K562 (cell line): ENCODE data around the gene CTXND1. TPM values are rescaled to one million over a fixed set of nuclear protein-coding genes. Genes with fewer than 3 reads are reported as not detected.

Experiments used
- ATAC-seq: fragments of 200-7000 bp; cut with Tn5 transposase; 3 replicates; pipeline ENCODE4 v1.9.1; 2020; ENCODE audit warnings: moderate library complexity
- BruUV-seq: library from RNA; stranded (reverse); fragments of 400-500 nt; replicated peaks from 2 replicates; lab custom pipeline; 2021; lab: Mats Ljungman, UMichigan
- CTCF ChIA-PET: fragments of 300-600 bp; formaldehyde crosslinking; extraction: SDS; loops from one replicate; lab custom pipeline; 2021; ENCODE audit warnings: low intra/inter-chr PET ratio; lab: Yijun Ruan, JAX
- POLR2A ChIA-PET: fragments of 300-600, 350-650 bp; sonication (Branson Sonifier 250); formaldehyde crosslinking; extraction: SDS; loops from one replicate; lab custom pipeline; 2021; ENCODE audit warnings: antibody characterized with exemption, inconsistent platforms; lab: Yijun Ruan, JAX
- DNase-seq, 4 experiments: peaks; one replicate each; pipeline versions ENCODE4 v3.0.0 to v3.0.0-alpha.2; 2011 to 2018; ENCODE audit warnings: low spot score in 3 of 4, mixed read lengths in 3 of 4; ENCODE audit errors: extremely low read depth in 1 of 4
- FAIRE-seq: peaks from 2 replicates; lab custom pipeline; 2011; peaks lifted over from hg19 to GRCh38; lab: Jason Lieb, UNC
- H2AFZ ChIP-seq: 2 replicates; pipeline ENCODE4 v1.6.0; 2011; ENCODE audit warnings: low read depth, low read length, control low read depth, inconsistent platforms
- H3K27ac ChIP-seq: fragments of 200-600 bp; 3 replicates; pipeline ENCODE4 v1.8.0; 2011; ENCODE audit warnings: low read depth, mild to moderate bottlenecking, control low read depth, inconsistent platforms, low read length, moderate library complexity, mixed read lengths; ENCODE audit errors: extremely low read depth
- H3K27me3 ChIP-seq, 2 experiments: fragments of 300-600 bp in 1 of 2; 2 replicates in 1 of 2; 3 replicates in 1 of 2; pipeline versions ENCODE4 v1.6.0 to v1.8.0; 2011; ENCODE audit warnings: inconsistent platforms in 2 of 2, low read length in 2 of 2, mild to moderate bottlenecking in 1 of 2, mixed read lengths in 1 of 2, moderate library complexity in 1 of 2; ENCODE audit not compliant: control insufficient read depth in 2 of 2, insufficient read depth in 2 of 2
- H3K36me3 ChIP-seq: fragments of 300-600 bp; 3 replicates; pipeline ENCODE4 v1.8.0; 2011; ENCODE audit warnings: mild to moderate bottlenecking, low read length, inconsistent platforms; ENCODE audit not compliant: control insufficient read depth, insufficient read depth
- H3K4me1 ChIP-seq, 2 experiments: fragments of 200-600 bp in 1 of 2; replicated peaks in 1 of 2; 2 replicates in 1 of 2; 3 replicates in 1 of 2; pipeline versions ENCODE4 v1.5.1 to v1.8.0; 2011; ENCODE audit warnings: inconsistent platforms in 2 of 2, low read length in 2 of 2, mild to moderate bottlenecking in 1 of 2, mixed read lengths in 1 of 2, moderate library complexity in 1 of 2; ENCODE audit not compliant: control insufficient read depth in 2 of 2, insufficient read depth in 2 of 2
- H3K4me2 ChIP-seq: 2 replicates; pipeline ENCODE4 v1.6.1; 2011; ENCODE audit warnings: low read length, control low read depth, inconsistent platforms, mixed read lengths; ENCODE audit not compliant: insufficient read depth
- H3K4me3 ChIP-seq: fragments of 200-600 bp; sonication (generic), shearing (Covaris generic); 2 replicates; pipeline ENCODE4 v1.5.1; 2016; ENCODE audit warnings: control low read depth, inconsistent platforms
- H3K79me2 ChIP-seq: fragments of 200-600 bp; 3 replicates; pipeline ENCODE4 v1.8.0; 2011; ENCODE audit warnings: low read length, inconsistent platforms; ENCODE audit not compliant: control insufficient read depth, insufficient read depth
- H3K9ac ChIP-seq, 2 experiments: 2 replicates each; pipeline versions ENCODE4 v1.6.0 to v1.6.1; 2011; ENCODE audit warnings: low read depth in 2 of 2, low read length in 2 of 2, control low read depth in 1 of 2, inconsistent platforms in 1 of 2, mild to moderate bottlenecking in 1 of 2, mixed read lengths in 1 of 2; ENCODE audit not compliant: insufficient read depth in 1 of 2
- H3K9me1 ChIP-seq: one replicate; pipeline ENCODE4 v1.6.0; 2011; ENCODE audit warnings: inconsistent platforms, mild to moderate bottlenecking, low read length, moderate library complexity; ENCODE audit not compliant: control insufficient read depth, insufficient read depth
- H3K9me3 ChIP-seq: replicated peaks from 2 replicates; pipeline ENCODE4 v1.5.1; 2011; ENCODE audit warnings: low read depth, low read length, inconsistent platforms; ENCODE audit not compliant: control insufficient read depth, insufficient read depth
- H4K20me1 ChIP-seq: replicated peaks from 2 replicates; pipeline ENCODE4 v1.6.1; 2011; ENCODE audit warnings: low read length, inconsistent platforms, mixed read lengths; ENCODE audit not compliant: control insufficient read depth, insufficient read depth
- HOXB6 ChIP-seq: fragments of 250-450 bp; sonication (Bioruptor Pico); IDR thresholded peaks from 2 replicates; pipeline ENCODE4 v1.5.1; 2022; ENCODE audit warnings: mild to moderate bottlenecking, borderline replicate concordance
- LARP7 ChIP-seq: fragments of 450-650 bp; IDR thresholded peaks from 2 replicates; pipeline ENCODE4 v1.6.1; 2016
- NR2C2 ChIP-seq, 2 experiments: fragments of 200-800 bp in 1 of 2; sonication (Bioruptor generic) in 1 of 2; sonication (generic) in 1 of 2; formaldehyde crosslinking in 1 of 2; IDR thresholded peaks; 2 replicates each; pipeline versions ENCODE4 v1.6.1 to v1.8.0; 2016 to 2022; ENCODE audit warnings: mild to moderate bottlenecking in 1 of 2, missing compliant biosample characterization in 1 of 2, missing genetic modification characterization in 1 of 2, missing genetic modification reagents in 1 of 2
- RUNX1 ChIP-seq: sonication (generic); IDR thresholded peaks from 2 replicates; pipeline ENCODE4 v1.6.1; 2016; ENCODE audit warnings: antibody characterized with exemption, low read depth
- ZBTB8A ChIP-seq: fragments of 450-650 bp; IDR thresholded peaks from 2 replicates; pipeline ENCODE4 v1.6.1; 2018; ENCODE audit warnings: mild to moderate bottlenecking, moderate library complexity; ENCODE audit not compliant: partially characterized antibody
- ZNF592 ChIP-seq: fragments of 450-650 bp; IDR thresholded peaks from 2 replicates; pipeline ENCODE4 v1.6.1; 2017; ENCODE audit warnings: antibody characterized with exemption, mild to moderate bottlenecking
- WGBS: fragments of 100-300 bp; shearing (Covaris generic); methylation state at CpG from one replicate; pipeline ENCODE4 v1.1.6; 2016; ENCODE audit warnings: low coverage, mixed read lengths; ENCODE audit not compliant: insufficient coverage; ENCODE audit errors: missing lambda C conversion rate; 5-methylcytosine and 5-hydroxymethylcytosine counted together
- in situ Hi-C: fragments of 300-500 bp; cut with MboI; formaldehyde crosslinking; loops from 4 replicates; pipeline ENCODE4 v1.15.0; 2018; ENCODE audit warnings: inconsistent platforms, mixed read lengths
- intact Hi-C: fragments of 100-400 bp; cut with micrococcal nuclease; formaldehyde crosslinking; loops from 2 replicates; pipeline ENCODE4 v1.14.2; 2022
- polyA plus RNA-seq, 8 experiments: library from polyadenylated mRNA; depleted of rRNA in 4 of 8; stranded (reverse) in 5 of 8; unstranded in 3 of 8; fragments of >200 nt; fragmentation: Nextera tagmentation in 2 of 8; fragmentation: Illumina TruSeq in 1 of 8; extraction: Ambion mirVana in 2 of 8; extraction: Trizol in 1 of 8; gene quantifications; 2 replicates each; pipeline versions ENCODE4 v1.2.1 to v1.2.3, GENCODE V29; 2011 to 2014; ENCODE audit warnings: inconsistent platforms in 1 of 8, missing spikeins in 1 of 8
- total RNA-seq, 7 experiments: library from RNA; depleted of rRNA in 6 of 7; stranded (reverse); fragments of >200 nt in 6 of 7; fragmentation: Illumina TruSeq in 2 of 7; extraction: Trizol in 2 of 7; gene quantifications; 2 replicates each; pipeline versions ENCODE4 v1.2.1 to v1.2.3, GENCODE V29; 2011 to 2021; ENCODE audit warnings: low replicate concordance in 1 of 7

Gene CTXND1
- total and polyA plus RNA-seq, 9 of the 15 experiments (the other 6 are each of a cell fraction or from before 2014, with no cell fraction given), result 0.04 TPM; not detected in 7

GRCh38 chr15:80283531-80283930, 31.5 kb upstream of the CTXND1 start:
- in situ Hi-C loops, result no loop called here
- DNase-seq, result no peak
- no peak for ATAC-seq
- Histone ChIP-seq H3K36me3 (no peaks in the 10 kb centered on the region), H3K9me1 (no peaks in the 10 kb centered on the region), H3K4me1 (no peaks in the 10 kb centered on the region), H3K27ac (no peak overlapping the region), H2AFZ (no peak overlapping the region), H3K4me3 (no peak overlapping the region), H3K27me3 (peaks cover 0 to 18% of the 10 kb centered on the region in 2 experiments; a peak in 3 of 5 replicates), H3K79me2 (no peaks in the 10 kb centered on the region), H4K20me1 (no peaks in the 10 kb centered on the region), H3K9ac (no peak overlapping the region), H3K9me3 (no peaks in the 10 kb centered on the region), H3K4me2 (no peak overlapping the region)
- ChIA-PET POLR2A (no interaction called here), CTCF (no interaction called here)
- no peak for FAIRE-seq
- no TSS peak for BruUV-seq
- TF ChIP-seq NR2C2 (CRISPR knock-in tag; IDR thresholded peaks at IDR 0.05), result no peak
- TF ChIP-seq NR2C2 (tag; IDR thresholded peaks at IDR 0.05), result no peak
- no peak for TF ChIP-seq ZBTB8A
- TF ChIP-seq LARP7, result no peak
- TF ChIP-seq HOXB6 (CRISPR knock-in tag), result no peak
- no peak for TF ChIP-seq RUNX1
- no peak for TF ChIP-seq ZNF592
- intact Hi-C loops, result no loop called here
- 4% methylated on average over 3 of the region's 3 CpGs for WGBS
